GM19395 (cell line): Measurements from ENCODE around the gene TXNIP.

Experiments
- ATAC-seq: cut with Tn5 transposase; IDR thresholded peaks from one replicate; pipeline ENCODE4 v1.9.1; 2021; ENCODE audit warnings: mild to moderate bottlenecking, moderate library complexity; ENCODE audit not compliant: unreplicated experiment

TXNIP gene

DNA sequence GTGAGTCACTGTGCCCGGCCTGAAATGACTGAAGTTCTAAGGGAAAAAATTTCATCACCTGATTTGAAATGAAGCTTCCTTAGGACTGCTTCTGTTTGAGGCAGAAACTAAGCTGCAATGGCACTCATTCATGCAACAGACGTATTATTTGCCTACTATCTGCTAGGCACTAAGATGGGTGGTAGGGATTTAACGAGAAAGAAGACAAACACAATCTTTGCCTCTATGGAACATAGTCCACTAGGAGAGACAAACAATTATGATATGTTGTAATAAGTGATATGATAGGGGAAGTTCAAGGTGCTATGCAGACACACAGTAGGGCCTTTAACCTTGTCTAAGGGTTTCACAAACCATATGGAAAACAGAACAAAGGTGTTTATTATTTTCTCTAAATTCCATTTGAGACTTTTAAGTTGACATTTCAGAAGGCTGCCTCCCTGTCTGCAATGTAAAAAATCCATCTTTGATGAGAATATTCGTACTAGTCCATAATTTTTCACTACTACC is 49.8 kb downstream of the TXNIP start:
- ATAC-seq = no peak

DNA sequence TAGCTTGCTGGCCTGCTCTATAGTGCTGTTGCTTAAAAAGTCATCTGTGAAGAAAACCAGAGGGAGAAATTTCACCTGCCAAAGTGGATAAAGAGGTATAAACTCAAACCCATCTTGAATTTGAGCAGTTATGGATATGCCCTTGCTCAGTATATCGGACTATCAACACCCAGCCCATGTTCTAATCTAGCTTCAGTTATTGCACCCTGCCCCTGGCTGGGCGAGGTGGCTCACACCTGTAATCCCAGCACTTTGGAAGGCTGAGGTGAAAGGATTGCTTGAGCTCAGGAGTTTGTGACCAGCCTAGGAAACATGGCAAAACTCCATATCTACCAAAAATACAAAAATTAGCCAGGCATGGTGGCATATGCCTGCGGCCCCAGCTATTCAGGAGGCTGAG is 51.8 kb downstream of the TXNIP start:
- ATAC-seq = no peak

DNA sequence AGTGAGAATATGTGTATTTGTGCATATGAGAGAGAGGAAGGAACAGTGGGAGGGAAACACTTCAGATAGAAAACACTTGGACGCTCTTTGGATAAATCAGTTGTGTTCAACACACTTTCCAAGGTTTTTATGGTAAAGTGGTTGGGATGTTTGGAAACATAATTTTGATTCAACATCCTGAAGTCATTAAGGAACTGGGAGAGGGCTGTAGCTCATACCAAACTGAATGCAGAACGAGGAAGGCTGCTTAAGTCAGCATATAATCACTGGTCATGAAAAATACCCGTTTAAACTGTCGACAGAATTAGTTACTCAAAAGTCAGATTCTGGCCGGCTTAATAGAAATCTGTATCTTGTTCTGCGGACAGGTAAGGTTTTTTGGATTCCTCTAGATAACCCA is 53.5 kb downstream of the TXNIP start:
- no peak for ATAC-seq
